H9 (cell line): ENCODE data around the gene PTPN3. TPM values are rescaled to one million over a fixed set of nuclear protein-coding genes. Genes with fewer than 3 reads are reported as not detected.

Source experiments
- DNase-seq: peaks from one replicate; pipeline ENCODE4 v3.0.0-alpha.2; 2017
- H2AFZ ChIP-seq: one replicate; pipeline ENCODE4 v1.6.1; 2013; ENCODE audit warnings: mild to moderate bottlenecking, low read length, control low read depth, moderate library complexity
- H2AK5ac ChIP-seq: 2 replicates; pipeline ENCODE4 v1.6.1; 2013; ENCODE audit warnings: low read length, control low read depth, mixed read lengths; ENCODE audit not compliant: insufficient read length
- H2BK120ac ChIP-seq: one replicate; pipeline ENCODE4 v1.6.1; 2013; ENCODE audit warnings: low read depth, mild to moderate bottlenecking, low read length, control low read depth, inconsistent platforms; ENCODE audit not compliant: poor library complexity, severe bottlenecking
- H2BK12ac ChIP-seq: 2 replicates; pipeline ENCODE4 v1.6.1; 2013; ENCODE audit warnings: low read length, control low read depth, mixed read lengths, low read depth; ENCODE audit not compliant: insufficient read length
- H2BK15ac ChIP-seq: 2 replicates; pipeline ENCODE4 v1.6.1; 2013; ENCODE audit warnings: low read depth, low read length, control low read depth
- H2BK20ac ChIP-seq: one replicate; pipeline ENCODE4 v1.6.1; 2013; ENCODE audit warnings: low read depth, mild to moderate bottlenecking, low read length, control low read depth, inconsistent platforms; ENCODE audit not compliant: poor library complexity, severe bottlenecking
- H2BK5ac ChIP-seq: 2 replicates; pipeline ENCODE4 v1.6.1; 2013; ENCODE audit warnings: low read length, control low read depth, mixed read lengths; ENCODE audit not compliant: insufficient read length
- H3K14ac ChIP-seq: 2 replicates; pipeline ENCODE4 v1.6.1; 2013; ENCODE audit warnings: low read length, control low read depth; ENCODE audit not compliant: insufficient read depth
- H3K18ac ChIP-seq: 2 replicates; pipeline ENCODE4 v1.6.1; 2013; ENCODE audit warnings: low read depth, mild to moderate bottlenecking, mixed read lengths, low read length, control low read depth; ENCODE audit not compliant: insufficient read length
- H3K23ac ChIP-seq: 2 replicates; pipeline ENCODE4 v1.6.1; 2013; ENCODE audit warnings: low read length, control low read depth, mixed read lengths, low read depth; ENCODE audit not compliant: insufficient read length
- H3K23me2 ChIP-seq: 2 replicates; pipeline ENCODE4 v1.6.1; 2013; ENCODE audit warnings: low read depth, mild to moderate bottlenecking, mixed read lengths, low read length, control low read depth; ENCODE audit not compliant: insufficient read length, poor library complexity, severe bottlenecking
- H3K27ac ChIP-seq: 2 replicates; pipeline ENCODE4 v1.5.1; 2013; ENCODE audit warnings: low read length, control low read depth, mixed read lengths, low read depth; ENCODE audit not compliant: insufficient read length
- H3K27me3 ChIP-seq: 2 replicates; pipeline ENCODE4 v1.6.1; 2013; ENCODE audit warnings: low read length, control low read depth, inconsistent platforms; ENCODE audit not compliant: insufficient read depth
- H3K4ac ChIP-seq: 2 replicates; pipeline ENCODE4 v1.6.1; 2013; ENCODE audit warnings: low read depth, mild to moderate bottlenecking, control low read depth, inconsistent platforms, low read length, moderate library complexity
- H3K4me1 ChIP-seq: 2 replicates; pipeline ENCODE4 v1.6.1; 2013; ENCODE audit warnings: low read length, control low read depth, inconsistent platforms; ENCODE audit not compliant: insufficient read depth
- H3K4me2 ChIP-seq: 2 replicates; pipeline ENCODE4 v1.6.1; 2013; ENCODE audit warnings: low read length, control low read depth, mixed read lengths; ENCODE audit not compliant: insufficient read length, insufficient read depth
- H3K56ac ChIP-seq: 2 replicates; pipeline ENCODE4 v1.6.1; 2013; ENCODE audit warnings: low read depth, mild to moderate bottlenecking, mixed read lengths, low read length, control low read depth; ENCODE audit not compliant: insufficient read length
- H3K79me1 ChIP-seq: 2 replicates; pipeline ENCODE4 v1.6.1; 2013; ENCODE audit warnings: low read depth, mild to moderate bottlenecking, moderate library complexity, low read length, control low read depth, inconsistent platforms; ENCODE audit not compliant: insufficient read depth, poor library complexity, severe bottlenecking
- H3K79me2 ChIP-seq: 2 replicates; pipeline ENCODE4 v1.6.1; 2013; ENCODE audit warnings: low read length, control low read depth, inconsistent platforms; ENCODE audit not compliant: insufficient read depth
- H3K9ac ChIP-seq: 2 replicates; pipeline ENCODE4 v1.6.1; 2013; ENCODE audit warnings: low read length, control low read depth, mixed read lengths; ENCODE audit not compliant: insufficient read length; ENCODE audit errors: extremely low read depth
- H3K9me3 ChIP-seq: one replicate; pipeline ENCODE4 v1.6.1; 2013; ENCODE audit warnings: low read depth, low read length, inconsistent platforms; ENCODE audit not compliant: control insufficient read depth
- H3T11ph ChIP-seq: one replicate; pipeline ENCODE4 v1.6.1; 2013; ENCODE audit warnings: mild to moderate bottlenecking, low read length, control low read depth, inconsistent platforms
- H4K20me1 ChIP-seq: one replicate; pipeline ENCODE4 v1.6.1; 2013; ENCODE audit not compliant: control insufficient read depth, insufficient read length, insufficient read depth
- H4K5ac ChIP-seq: 2 replicates; pipeline ENCODE4 v1.6.1; 2013; ENCODE audit warnings: low read depth, mild to moderate bottlenecking, mixed read lengths, low read length, control low read depth; ENCODE audit not compliant: insufficient read length
- H4K8ac ChIP-seq: replicated peaks from 2 replicates; pipeline ENCODE4 v1.6.1; 2013; ENCODE audit warnings: low read length, control low read depth, mixed read lengths, low read depth; ENCODE audit not compliant: insufficient read length
- H4K91ac ChIP-seq: 2 replicates; pipeline ENCODE4 v1.6.1; 2013; ENCODE audit warnings: low read depth, mild to moderate bottlenecking, moderate library complexity, mixed read lengths, low read length, control low read depth; ENCODE audit not compliant: insufficient read length
- H3K27ac Mint-ChIP-seq, 3 experiments: 2 replicates in 2 of 3; 3 replicates in 1 of 3; pipeline ENCODE4 v1.8.0; 2020 to 2021; ENCODE audit warnings: mixed read lengths in 3 of 3, mild to moderate bottlenecking in 1 of 3, moderate library complexity in 1 of 3
- H3K27me3 Mint-ChIP-seq: 2 replicates; pipeline ENCODE4 v1.8.0; 2021; ENCODE audit warnings: low read depth, mild to moderate bottlenecking, moderate library complexity, mixed read lengths
- H3K36me3 Mint-ChIP-seq, 3 experiments: 2 replicates in 2 of 3; 3 replicates in 1 of 3; pipeline ENCODE4 v1.8.0; 2020 to 2021; ENCODE audit warnings: low read depth in 3 of 3, mixed read lengths in 3 of 3; ENCODE audit not compliant: insufficient read depth in 1 of 3
- H3K4me1 Mint-ChIP-seq, 2 experiments: 2 replicates each; pipeline ENCODE4 v1.8.0; 2020; ENCODE audit warnings: mixed read lengths in 2 of 2
- H3K4me3 Mint-ChIP-seq, 2 experiments: 2 replicates in 1 of 2; 3 replicates in 1 of 2; pipeline ENCODE4 v1.8.0; 2020 to 2021; ENCODE audit warnings: mild to moderate bottlenecking in 2 of 2, mixed read lengths in 2 of 2, moderate library complexity in 1 of 2
- H3K9me3 Mint-ChIP-seq, 2 experiments: 2 replicates in 1 of 2; 3 replicates in 1 of 2; pipeline ENCODE4 v1.8.0; 2020; ENCODE audit warnings: mild to moderate bottlenecking in 2 of 2, mixed read lengths in 2 of 2, moderate library complexity in 1 of 2
- WGBS: extraction: QIAGEN DNeasy Blood & Tissue Kit; methylation state at CpG from one replicate; pipeline ENCODE4 v1.1.7; 2013; ENCODE audit warnings: missing lambda C conversion rate, low lambda C conversion rate, mixed read lengths; ENCODE audit not compliant: insufficient read length; ENCODE audit errors: extremely low coverage; 5-methylcytosine and 5-hydroxymethylcytosine counted together
- total RNA-seq: library from RNA; stranded (reverse); gene quantifications from 2 replicates; pipeline ENCODE4 v1.2.1, GENCODE V29; 2021
- TF ChIP-seq, protein P1 (sequence below): fragments of 200-600 bp; sonication (generic); conservative IDR thresholded peaks from 3 replicates; pipeline ENCODE4 v1.8.0; 2021; ENCODE audit warnings: antibody characterized with exemption, mild to moderate bottlenecking

PTPN3 gene
- total RNA-seq, 1 experiment from 2014 or later: 2.6 TPM

DNA sequence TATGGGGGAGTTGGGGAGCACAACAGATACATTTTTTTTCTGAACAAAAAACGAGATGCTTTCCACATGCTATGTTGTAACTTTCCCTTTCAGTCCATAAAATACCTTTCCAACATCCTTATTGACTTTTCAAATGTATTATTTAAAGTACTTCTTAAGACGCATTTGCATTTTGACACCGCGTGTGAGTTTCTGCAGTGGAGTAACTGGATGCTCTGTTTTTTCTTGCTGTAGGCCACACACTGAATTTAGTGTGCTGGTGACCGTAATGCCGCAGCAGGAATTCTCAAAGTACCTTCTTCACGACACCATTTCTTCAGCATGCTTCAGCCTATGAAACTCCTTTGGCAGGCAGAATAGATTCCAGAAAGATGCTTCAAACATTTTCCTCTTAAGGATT lies 163.0 kb downstream of the PTPN3 start:
- no peaks in the 10 kb centered on the region for H3K79me2 ChIP-seq
- H3K4me1 Mint-ChIP-seq: 0 out of 4 replicates have a peak, but pooled peaks cover 0 to 3% of the 10 kb centered on the region in 2 experiments
- H2BK5ac ChIP-seq: no peak overlapping the region
- H4K91ac ChIP-seq: no peak overlapping the region
- no peaks in the 10 kb centered on the region for H3K4me1 ChIP-seq
- H3K27me3 ChIP-seq: no peaks in the 10 kb centered on the region
- H3K9me3 ChIP-seq: no peaks in the 10 kb centered on the region
- H2AFZ ChIP-seq: no peak overlapping the region
- DNase-seq: no peak
- whole genome bisulfite sequencing: no CpG with 5 or more reads among the region's 7 CpGs
- H3K9ac ChIP-seq: no peak overlapping the region
- H3K23ac ChIP-seq: no peak overlapping the region
- H3K4ac ChIP-seq: no peak overlapping the region
- H3K27ac ChIP-seq: no peak overlapping the region
- H3K23me2 ChIP-seq: no peaks in the 10 kb centered on the region
- TF ChIP-seq, protein P1, sequence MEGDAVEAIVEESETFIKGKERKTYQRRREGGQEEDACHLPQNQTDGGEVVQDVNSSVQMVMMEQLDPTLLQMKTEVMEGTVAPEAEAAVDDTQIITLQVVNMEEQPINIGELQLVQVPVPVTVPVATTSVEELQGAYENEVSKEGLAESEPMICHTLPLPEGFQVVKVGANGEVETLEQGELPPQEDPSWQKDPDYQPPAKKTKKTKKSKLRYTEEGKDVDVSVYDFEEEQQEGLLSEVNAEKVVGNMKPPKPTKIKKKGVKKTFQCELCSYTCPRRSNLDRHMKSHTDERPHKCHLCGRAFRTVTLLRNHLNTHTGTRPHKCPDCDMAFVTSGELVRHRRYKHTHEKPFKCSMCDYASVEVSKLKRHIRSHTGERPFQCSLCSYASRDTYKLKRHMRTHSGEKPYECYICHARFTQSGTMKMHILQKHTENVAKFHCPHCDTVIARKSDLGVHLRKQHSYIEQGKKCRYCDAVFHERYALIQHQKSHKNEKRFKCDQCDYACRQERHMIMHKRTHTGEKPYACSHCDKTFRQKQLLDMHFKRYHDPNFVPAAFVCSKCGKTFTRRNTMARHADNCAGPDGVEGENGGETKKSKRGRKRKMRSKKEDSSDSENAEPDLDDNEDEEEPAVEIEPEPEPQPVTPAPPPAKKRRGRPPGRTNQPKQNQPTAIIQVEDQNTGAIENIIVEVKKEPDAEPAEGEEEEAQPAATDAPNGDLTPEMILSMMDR: no peak
- no peak overlapping the region for H4K8ac ChIP-seq
- no peak overlapping the region for H2BK20ac ChIP-seq
- H3K14ac ChIP-seq: no peak overlapping the region
- H3K9me3 Mint-ChIP-seq: no peaks in the 10 kb centered on the region
- H2AK5ac ChIP-seq: no peak overlapping the region
- no peak overlapping the region for H3K4me3 Mint-ChIP-seq
- H4K20me1 ChIP-seq: no peaks in the 10 kb centered on the region
- H2BK120ac ChIP-seq: no peak overlapping the region
- H3T11ph ChIP-seq: no peak overlapping the region
- no peak overlapping the region for H3K27ac Mint-ChIP-seq
- no peak overlapping the region for H3K56ac ChIP-seq
- no peak overlapping the region for H2BK12ac ChIP-seq
- H3K4me2 ChIP-seq: no peak overlapping the region
- no peaks in the 10 kb centered on the region for H3K79me1 ChIP-seq
- peaks cover 5% of the 10 kb centered on the region; the same call in 1 of the 2 replicates for H3K27me3 Mint-ChIP-seq
- H2BK15ac ChIP-seq: no peak overlapping the region
- no peak overlapping the region for H4K5ac ChIP-seq
- no peaks in the 10 kb centered on the region for H3K36me3 Mint-ChIP-seq
- no peak overlapping the region for H3K18ac ChIP-seq
